ENCODE data around the gene RBM42. TPM values are rescaled to one million over a fixed set of nuclear protein-coding genes. Genes with fewer than 3 reads are reported as not detected.
"Not testable (repeated sequence)": the region's sequence is repeated elsewhere in the genome, so short reads cannot be mapped to it uniquely, and the experiment has no call there.

RBM42 gene
- total RNA-seq, 1 experiment from 2014 or later = 180 TPM

DNA sequence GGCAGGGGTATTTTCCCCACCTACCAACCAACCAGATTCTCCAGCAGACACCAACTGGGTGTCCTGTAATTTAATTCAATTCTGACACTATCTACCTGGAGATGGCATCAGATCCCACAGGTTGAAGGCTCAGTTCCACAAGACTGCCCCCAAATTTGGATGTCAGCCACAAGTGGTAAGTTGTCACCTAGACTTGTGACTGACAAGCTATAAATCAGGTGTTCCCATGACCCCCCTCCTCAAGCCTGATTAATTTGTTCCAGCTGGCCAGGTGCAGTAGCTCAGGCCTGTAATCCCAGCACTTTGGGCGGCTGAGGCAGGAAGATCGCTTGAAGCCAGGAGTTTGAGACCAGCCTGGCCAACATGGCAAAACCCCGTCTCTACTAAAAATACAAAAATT, 26.9 kb upstream of the RBM42 start:
- Histone ChIP-seq H3K9me3 (ENCODE audit: control insufficient read depth, insufficient read depth, low read depth, low read length) (no peaks in the 10 kb centered on the region), H3K27me3 (ENCODE audit: control insufficient read depth, insufficient read depth, low read length) (no peaks in the 10 kb centered on the region), H3K4me3 (ENCODE audit: low read depth in 2 of 2, low read length in 2 of 2) (no peak overlapping the region), H3K36me3 (ENCODE audit: control insufficient read depth, insufficient read depth, low read length) (no peaks in the 10 kb centered on the region), H3K4me1 (ENCODE audit: control insufficient read depth, insufficient read depth, low read length) (no peaks in the 10 kb centered on the region), H3K27ac (ENCODE audit: low read length) (no peak overlapping the region)
- CTCF ChIA-PET = no interaction called here
- no TSS peak for BruUV-seq (replicated peaks)
- ATAC-seq (no peak), DNase-seq (ENCODE audit: low read depth, low spot score) (no peak)
- POLR2A ChIA-PET = no interaction called here
- no peak for TF ChIP-seq POLR2AphosphoS5 (IDR thresholded peaks at IDR 0.05; ENCODE audit: low read depth, low read length)
- no peak for TF ChIP-seq SIN3A (IDR thresholded peaks at IDR 0.05; ENCODE audit: borderline replicate concordance, insufficient read depth, low read depth, low read length)
- TF ChIP-seq TCF7L2 (IDR thresholded peaks at IDR 0.05; ENCODE audit: low read depth, low read length) = no peak
- TF ChIP-seq, protein P1, sequence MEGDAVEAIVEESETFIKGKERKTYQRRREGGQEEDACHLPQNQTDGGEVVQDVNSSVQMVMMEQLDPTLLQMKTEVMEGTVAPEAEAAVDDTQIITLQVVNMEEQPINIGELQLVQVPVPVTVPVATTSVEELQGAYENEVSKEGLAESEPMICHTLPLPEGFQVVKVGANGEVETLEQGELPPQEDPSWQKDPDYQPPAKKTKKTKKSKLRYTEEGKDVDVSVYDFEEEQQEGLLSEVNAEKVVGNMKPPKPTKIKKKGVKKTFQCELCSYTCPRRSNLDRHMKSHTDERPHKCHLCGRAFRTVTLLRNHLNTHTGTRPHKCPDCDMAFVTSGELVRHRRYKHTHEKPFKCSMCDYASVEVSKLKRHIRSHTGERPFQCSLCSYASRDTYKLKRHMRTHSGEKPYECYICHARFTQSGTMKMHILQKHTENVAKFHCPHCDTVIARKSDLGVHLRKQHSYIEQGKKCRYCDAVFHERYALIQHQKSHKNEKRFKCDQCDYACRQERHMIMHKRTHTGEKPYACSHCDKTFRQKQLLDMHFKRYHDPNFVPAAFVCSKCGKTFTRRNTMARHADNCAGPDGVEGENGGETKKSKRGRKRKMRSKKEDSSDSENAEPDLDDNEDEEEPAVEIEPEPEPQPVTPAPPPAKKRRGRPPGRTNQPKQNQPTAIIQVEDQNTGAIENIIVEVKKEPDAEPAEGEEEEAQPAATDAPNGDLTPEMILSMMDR (IDR thresholded peaks at IDR 0.05) = no peak
- TF ChIP-seq, protein P2, sequence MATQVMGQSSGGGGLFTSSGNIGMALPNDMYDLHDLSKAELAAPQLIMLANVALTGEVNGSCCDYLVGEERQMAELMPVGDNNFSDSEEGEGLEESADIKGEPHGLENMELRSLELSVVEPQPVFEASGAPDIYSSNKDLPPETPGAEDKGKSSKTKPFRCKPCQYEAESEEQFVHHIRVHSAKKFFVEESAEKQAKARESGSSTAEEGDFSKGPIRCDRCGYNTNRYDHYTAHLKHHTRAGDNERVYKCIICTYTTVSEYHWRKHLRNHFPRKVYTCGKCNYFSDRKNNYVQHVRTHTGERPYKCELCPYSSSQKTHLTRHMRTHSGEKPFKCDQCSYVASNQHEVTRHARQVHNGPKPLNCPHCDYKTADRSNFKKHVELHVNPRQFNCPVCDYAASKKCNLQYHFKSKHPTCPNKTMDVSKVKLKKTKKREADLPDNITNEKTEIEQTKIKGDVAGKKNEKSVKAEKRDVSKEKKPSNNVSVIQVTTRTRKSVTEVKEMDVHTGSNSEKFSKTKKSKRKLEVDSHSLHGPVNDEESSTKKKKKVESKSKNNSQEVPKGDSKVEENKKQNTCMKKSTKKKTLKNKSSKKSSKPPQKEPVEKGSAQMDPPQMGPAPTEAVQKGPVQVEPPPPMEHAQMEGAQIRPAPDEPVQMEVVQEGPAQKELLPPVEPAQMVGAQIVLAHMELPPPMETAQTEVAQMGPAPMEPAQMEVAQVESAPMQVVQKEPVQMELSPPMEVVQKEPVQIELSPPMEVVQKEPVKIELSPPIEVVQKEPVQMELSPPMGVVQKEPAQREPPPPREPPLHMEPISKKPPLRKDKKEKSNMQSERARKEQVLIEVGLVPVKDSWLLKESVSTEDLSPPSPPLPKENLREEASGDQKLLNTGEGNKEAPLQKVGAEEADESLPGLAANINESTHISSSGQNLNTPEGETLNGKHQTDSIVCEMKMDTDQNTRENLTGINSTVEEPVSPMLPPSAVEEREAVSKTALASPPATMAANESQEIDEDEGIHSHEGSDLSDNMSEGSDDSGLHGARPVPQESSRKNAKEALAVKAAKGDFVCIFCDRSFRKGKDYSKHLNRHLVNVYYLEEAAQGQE (IDR thresholded peaks at IDR 0.05; ENCODE audit: insufficient read depth in 1 of 2, low read depth in 2 of 2, low read length in 1 of 2) = no peak
- intact Hi-C loops (cut with micrococcal nuclease; ENCODE audit: unreplicated experiment) = no loop called here
- in situ Hi-C loops (cut with HindIII; ENCODE audit: low pct_unique_long_range_greater_than_20kb, low sequenced_read_pairs) = no loop called here

DNA sequence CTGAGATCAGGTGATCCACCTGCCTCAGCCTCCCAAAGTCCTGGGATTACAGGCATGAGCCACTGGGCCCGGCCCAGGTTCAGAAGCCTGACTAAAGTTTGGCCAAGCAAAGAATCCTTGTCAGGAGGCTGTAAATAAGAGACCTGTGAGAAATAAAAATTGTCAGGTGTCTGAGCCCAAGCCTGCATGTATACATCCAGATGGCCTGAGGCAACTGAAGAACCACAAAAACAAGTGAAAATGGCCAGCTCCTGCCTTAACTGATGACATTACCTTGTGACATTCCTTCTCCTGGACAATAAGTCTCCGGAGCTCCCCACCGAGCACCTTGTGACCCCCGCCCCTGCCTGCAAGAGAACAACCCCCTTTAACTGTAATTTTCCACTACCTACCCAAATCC, 24.4 kb upstream of the RBM42 start:
- H3K27ac ChIP-seq (ENCODE audit: low read length); H3K9me3 ChIP-seq (ENCODE audit: control insufficient read depth, insufficient read depth, low read depth, low read length); H3K4me3 ChIP-seq (ENCODE audit: low read depth in 2 of 2, low read length in 2 of 2); in situ Hi-C loops (cut with HindIII; ENCODE audit: low pct_unique_long_range_greater_than_20kb, low sequenced_read_pairs); H3K27me3 ChIP-seq (ENCODE audit: control insufficient read depth, insufficient read depth, low read length); H3K36me3 ChIP-seq (ENCODE audit: control insufficient read depth, insufficient read depth, low read length); CTCF ChIA-PET; H3K4me1 ChIP-seq (ENCODE audit: control insufficient read depth, insufficient read depth, low read length); POLR2A ChIA-PET; intact Hi-C loops (cut with micrococcal nuclease; ENCODE audit: unreplicated experiment); DNase-seq (ENCODE audit: low read depth, low spot score); ATAC-seq; BruUV-seq (replicated peaks): not testable (repeated sequence)

DNA sequence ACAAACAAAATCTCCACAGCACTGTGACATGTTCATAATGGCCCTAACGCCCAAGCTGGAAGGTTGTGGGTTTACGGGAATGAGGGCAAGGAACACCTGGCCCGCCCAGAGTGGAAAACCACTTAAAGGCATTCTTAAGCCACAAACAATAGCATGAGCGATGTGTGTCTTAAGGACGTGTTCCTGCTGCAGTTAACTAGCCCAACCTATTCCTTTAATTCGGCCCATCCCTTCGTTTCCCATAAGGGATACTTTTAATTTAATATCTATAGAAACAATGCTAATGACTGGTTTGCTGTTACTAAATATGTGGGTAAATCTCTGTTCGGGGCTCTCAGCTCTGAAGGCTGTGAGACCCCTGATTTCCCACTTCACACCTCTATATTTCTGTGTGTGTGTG, 21.7 kb upstream of the RBM42 start:
- H3K4me3 ChIP-seq (ENCODE audit: low read depth in 2 of 2, low read length in 2 of 2); H3K27ac ChIP-seq (ENCODE audit: low read length); POLR2A ChIA-PET; ATAC-seq; H3K27me3 ChIP-seq (ENCODE audit: control insufficient read depth, insufficient read depth, low read length); intact Hi-C loops (cut with micrococcal nuclease; ENCODE audit: unreplicated experiment); H3K36me3 ChIP-seq (ENCODE audit: control insufficient read depth, insufficient read depth, low read length); DNase-seq (ENCODE audit: low read depth, low spot score); H3K4me1 ChIP-seq (ENCODE audit: control insufficient read depth, insufficient read depth, low read length); H3K9me3 ChIP-seq (ENCODE audit: control insufficient read depth, insufficient read depth, low read depth, low read length); in situ Hi-C loops (cut with HindIII; ENCODE audit: low pct_unique_long_range_greater_than_20kb, low sequenced_read_pairs); CTCF ChIA-PET; BruUV-seq (replicated peaks): not testable (repeated sequence)
